ENCODE results near the gene C16orf90. TPM values are rescaled to one million over a fixed set of nuclear protein-coding genes. Genes with fewer than 3 reads are reported as not detected.

The C16orf90 gene
- total and polyA plus RNA-seq, 3 experiments from 2014 or later, result not detected

DNA sequence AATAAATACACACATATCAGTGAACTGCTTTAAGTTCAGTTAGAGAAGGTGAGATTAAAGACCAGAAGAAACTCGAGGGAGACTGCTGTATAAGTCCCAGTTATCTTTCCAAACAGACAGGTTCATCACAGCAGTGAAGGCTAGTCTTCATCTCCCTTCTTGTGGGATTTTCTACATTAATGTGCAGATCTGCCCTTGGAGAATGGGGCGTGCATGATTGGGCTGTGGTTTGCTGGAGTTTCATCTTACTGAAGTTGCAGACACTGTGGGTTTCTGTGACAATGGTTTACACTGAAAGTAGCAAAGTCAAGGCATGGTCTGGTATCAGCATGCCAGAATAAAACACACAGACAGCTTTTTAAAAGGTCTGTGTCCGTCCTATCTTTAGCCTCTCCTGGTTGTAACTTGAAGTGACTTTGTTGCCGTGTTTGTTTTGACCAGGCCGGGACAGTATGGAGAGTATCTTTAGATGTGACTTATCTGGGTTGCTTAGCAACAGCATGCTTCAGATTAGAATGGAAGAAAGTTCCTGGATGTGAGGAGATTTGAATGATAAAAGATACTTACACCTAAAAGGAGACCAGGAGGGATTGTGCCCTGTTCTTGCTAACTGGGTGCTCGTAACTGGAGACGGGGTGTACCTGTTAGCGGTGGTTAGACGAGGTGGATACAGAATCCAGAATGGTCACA, 35.7 kb downstream of the C16orf90 start:
- DNase-seq, result peak in 1 of 5 donors; percentile 62
- Histone ChIP-seq H3K9me3 (ENCODE audit: low read length) (no peaks in the 10 kb centered on the region), H3K4me3 (ENCODE audit: low read length) (peak overlapping the region; percentile 84), H3K36me3 (ENCODE audit: insufficient read depth, low read length) (no peaks in the 10 kb centered on the region), H3K4me1 (ENCODE audit: insufficient read depth, low read length) (peaks cover 56% of the 10 kb centered on the region), H3K27ac (ENCODE audit: low read depth, low read length) (peak overlapping the region; percentile 3), H3K27me3 (ENCODE audit: insufficient read depth, low read length, poor library complexity, severe bottlenecking) (no peaks in the 10 kb centered on the region)
- no peaks in the 10 kb centered on the region for H3K27me3 Mint-ChIP-seq
- peak overlapping the region; percentile 74 to 97 (median 94) for H3K4me3 Mint-ChIP-seq
- H3K4me1 Mint-ChIP-seq, result peaks cover 49 to 73% (median 59%) of the 10 kb centered on the region in 3 donors
- CTCF ChIA-PET, result interaction anchor here (0.9 to 1.2 kb wide), 2 partner anchors 59 to 305 kb away, joined by 3 read pairs; partner anchors contain the start of genes ZNF174 and ZSCAN32
- peak overlapping the region; percentile 59 to 96 (median 86) for H3K27ac Mint-ChIP-seq
- peaks cover 0 to 7% (median 2%) of the 10 kb centered on the region in 3 donors for H3K36me3 Mint-ChIP-seq
- POLR2A ChIA-PET, result no interaction called here
- no peaks in the 10 kb centered on the region for H3K9me3 Mint-ChIP-seq

GRCh38 chr16:3458852-3459361, 36.4 kb downstream of the C16orf90 start:
- Mint-ChIP-seq H3K4me3 (peak overlapping the region; percentile 74 to 97 (median 94)), H3K27ac (peak overlapping the region; percentile 59 to 96 (median 86)), H3K36me3 (peaks cover 0 to 5% (median 0%) of the 10 kb centered on the region in 3 donors), H3K9me3 (no peaks in the 10 kb centered on the region), H3K27me3 (no peaks in the 10 kb centered on the region), H3K4me1 (peaks cover 47 to 67% (median 53%) of the 10 kb centered on the region in 3 donors)
- no peaks in the 10 kb centered on the region for H3K27me3 ChIP-seq (ENCODE audit: insufficient read depth, low read length, poor library complexity, severe bottlenecking)
- H3K36me3 ChIP-seq (ENCODE audit: insufficient read depth, low read length), result no peaks in the 10 kb centered on the region
- CTCF ChIA-PET, result interaction anchor here (1.0 to 1.2 kb wide), 2 partner anchors 15 to 58 kb away, joined by 3 to 5 read pairs; partner anchors contain the start of genes NAA60, ZNF174, ZNF597 and ZSCAN32
- no peaks in the 10 kb centered on the region for H3K9me3 ChIP-seq (ENCODE audit: low read length)
- POLR2A ChIA-PET, result no interaction called here
- H3K4me1 ChIP-seq (ENCODE audit: insufficient read depth, low read length), result peaks cover 50% of the 10 kb centered on the region
- peak in 2 of 5 donors; percentile 7 to 37 for DNase-seq
- peak overlapping the region; percentile 84 for H3K4me3 ChIP-seq (ENCODE audit: low read length)
- peak overlapping the region; percentile 78 for H3K27ac ChIP-seq (ENCODE audit: low read depth, low read length)

DNA sequence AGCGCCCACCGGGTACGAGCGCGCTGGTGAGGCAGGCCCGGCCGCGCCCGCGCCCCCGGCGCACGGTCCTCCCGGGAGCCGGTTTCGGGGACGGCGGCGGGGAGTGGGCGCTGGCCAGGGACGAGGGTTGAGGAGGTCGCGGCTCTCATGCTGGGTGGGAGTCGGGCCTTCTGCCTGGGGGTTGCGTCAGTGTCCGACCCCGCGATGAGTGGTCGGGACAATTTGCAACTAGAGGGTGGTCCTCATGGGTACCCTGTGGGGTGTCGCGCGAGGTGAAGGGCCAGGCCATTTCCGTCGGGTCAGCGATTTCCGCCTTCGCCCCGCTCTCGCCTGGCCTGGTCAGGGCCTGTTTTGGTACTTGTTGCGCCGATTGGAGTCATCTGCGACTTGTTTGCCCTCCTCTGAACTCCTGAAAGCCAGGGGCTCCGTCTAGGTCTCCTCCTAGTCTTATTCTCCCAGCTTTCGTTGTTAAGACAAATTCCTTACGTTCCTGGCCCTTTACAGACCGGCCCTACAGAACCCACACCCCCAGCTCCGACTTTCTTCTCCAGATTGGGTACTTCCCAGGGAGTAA, 36.9 kb downstream of the C16orf90 start:
- peak overlapping the region; percentile 74 to 97 (median 94) for H3K4me3 Mint-ChIP-seq
- no peaks in the 10 kb centered on the region for H3K27me3 Mint-ChIP-seq
- peaks cover 45 to 61% (median 49%) of the 10 kb centered on the region in 3 donors for H3K4me1 Mint-ChIP-seq
- H3K36me3 ChIP-seq (ENCODE audit: insufficient read depth, low read length), result no peaks in the 10 kb centered on the region
- H3K4me1 ChIP-seq (ENCODE audit: insufficient read depth, low read length), result peaks cover 46% of the 10 kb centered on the region
- peak in 1 of 5 donors; percentile 26 for DNase-seq
- CTCF ChIA-PET, result interaction anchor here (1.0 to 1.2 kb wide), 2 partner anchors 15 to 58 kb away, joined by 3 to 5 read pairs; partner anchors contain the start of genes NAA60, ZNF174, ZNF597 and ZSCAN32
- peak overlapping the region; percentile 78 for H3K27ac ChIP-seq (ENCODE audit: low read depth, low read length)
- H3K4me3 ChIP-seq (ENCODE audit: low read length), result peak overlapping the region; percentile 84
- H3K27me3 ChIP-seq (ENCODE audit: insufficient read depth, low read length, poor library complexity, severe bottlenecking), result no peaks in the 10 kb centered on the region
- no peaks in the 10 kb centered on the region for H3K9me3 Mint-ChIP-seq
- peak overlapping the region; percentile 59 to 96 (median 86) for H3K27ac Mint-ChIP-seq
- no peaks in the 10 kb centered on the region for H3K9me3 ChIP-seq (ENCODE audit: low read length)
- peaks cover 0 to 3% (median 0%) of the 10 kb centered on the region in 3 donors for H3K36me3 Mint-ChIP-seq
- POLR2A ChIA-PET, result no interaction called here

GRCh38 chr16:3457434-3458252, 37.6 kb downstream of the C16orf90 start:
- POLR2A ChIA-PET, result interaction anchor here (0.9 to 1.5 kb wide), 5 partner anchors 14 to 328 kb away, joined by 3 to 10 read pairs (median 8); partner anchors contain the start of genes CLUAP1, NAA60, ZNF174 and ZNF263
- Mint-ChIP-seq H3K4me3 (peak overlapping the region; percentile 74 to 89 (median 84)), H3K27me3 (no peaks in the 10 kb centered on the region), H3K36me3 (peaks cover 0 to 3% (median 0%) of the 10 kb centered on the region in 3 donors), H3K4me1 (peaks cover 45 to 55% (median 49%) of the 10 kb centered on the region in 3 donors), H3K9me3 (no peaks in the 10 kb centered on the region), H3K27ac (peak overlapping the region; percentile 88 to 94 (median 92))
- peak; percentile 87 to 94 (median 92) for DNase-seq
- peak overlapping the region; percentile 89 for H3K4me3 ChIP-seq (ENCODE audit: low read length)
- no peaks in the 10 kb centered on the region for H3K9me3 ChIP-seq (ENCODE audit: low read length)
- H3K4me1 ChIP-seq (ENCODE audit: insufficient read depth, low read length), result peaks cover 40% of the 10 kb centered on the region
- H3K27ac ChIP-seq (ENCODE audit: low read depth, low read length), result peak overlapping the region; percentile 78
- no peaks in the 10 kb centered on the region for H3K27me3 ChIP-seq (ENCODE audit: insufficient read depth, low read length, poor library complexity, severe bottlenecking)
- H3K36me3 ChIP-seq (ENCODE audit: insufficient read depth, low read length), result no peaks in the 10 kb centered on the region
- CTCF ChIA-PET, result interaction anchor here (0.5 to 1.4 kb wide), 8 partner anchors 14 to 286 kb away, joined by 3 to 7 read pairs (median 4); partner anchors contain the start of genes CLUAP1, NAA60, ZNF174 and ZNF597

GRCh38 chr16:3454631-3455147, 40.6 kb downstream of the C16orf90 start:
- Histone ChIP-seq H3K27ac (ENCODE audit: low read depth, low read length) (no peak overlapping the region), H3K9me3 (ENCODE audit: low read length) (no peaks in the 10 kb centered on the region), H3K4me1 (ENCODE audit: insufficient read depth, low read length) (peaks cover 19% of the 10 kb centered on the region), H3K27me3 (ENCODE audit: insufficient read depth, low read length, poor library complexity, severe bottlenecking) (no peaks in the 10 kb centered on the region), H3K4me3 (ENCODE audit: low read length) (no peak overlapping the region), H3K36me3 (ENCODE audit: insufficient read depth, low read length) (no peaks in the 10 kb centered on the region)
- peaks cover 0 to 16% (median 0%) of the 10 kb centered on the region in 3 donors for H3K36me3 Mint-ChIP-seq
- H3K27me3 Mint-ChIP-seq, result no peaks in the 10 kb centered on the region
- ChIA-PET CTCF (no interaction called here), POLR2A (no interaction called here)
- no peak for DNase-seq
- peak overlapping the region in 6 of 7 donors; percentile 18 to 69 (median 44) for H3K4me3 Mint-ChIP-seq
- H3K9me3 Mint-ChIP-seq, result no peaks in the 10 kb centered on the region
- H3K27ac Mint-ChIP-seq, result peak overlapping the region in 5 of 8 donors; percentile 5 to 82 (median 42)
- H3K4me1 Mint-ChIP-seq, result peaks cover 23 to 33% (median 31%) of the 10 kb centered on the region in 3 donors

DNA sequence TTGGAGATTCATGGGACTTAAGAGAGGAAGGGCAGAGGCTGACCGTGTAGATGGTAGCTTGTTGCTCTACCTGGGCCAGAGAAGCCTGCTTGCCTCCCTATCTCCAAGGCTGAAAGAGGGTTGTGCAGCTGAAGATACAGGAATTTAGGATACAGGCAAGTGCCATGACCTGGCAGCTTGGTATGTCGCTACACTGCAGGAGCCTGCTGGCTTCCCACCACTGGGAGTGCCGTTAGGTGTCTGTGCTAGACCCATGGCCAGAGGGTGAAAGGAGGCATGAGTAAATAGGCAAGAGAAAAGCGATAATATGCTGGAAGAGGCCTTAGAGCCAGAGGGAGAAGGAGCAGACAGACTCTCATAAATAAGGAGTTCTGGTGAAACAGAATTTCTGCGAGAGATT, 41.2 kb downstream of the C16orf90 start:
- no peak overlapping the region for H3K27ac ChIP-seq (ENCODE audit: low read depth, low read length)
- CTCF ChIA-PET, result no interaction called here
- Mint-ChIP-seq H3K36me3 (peaks cover 0 to 18% (median 0%) of the 10 kb centered on the region in 3 donors), H3K27ac (peak overlapping the region in 3 of 8 donors; percentile 21 to 82 (median 68)), H3K4me3 (peak overlapping the region in 3 of 7 donors; percentile 18 to 59 (median 55)), H3K9me3 (no peaks in the 10 kb centered on the region), H3K4me1 (peaks cover 17 to 27% (median 25%) of the 10 kb centered on the region in 3 donors), H3K27me3 (no peaks in the 10 kb centered on the region)
- no peak for DNase-seq
- H3K4me1 ChIP-seq (ENCODE audit: insufficient read depth, low read length), result peaks cover 13% of the 10 kb centered on the region
- POLR2A ChIA-PET, result no interaction called here
- H3K9me3 ChIP-seq (ENCODE audit: low read length), result no peaks in the 10 kb centered on the region
- H3K4me3 ChIP-seq (ENCODE audit: low read length), result no peak overlapping the region
- H3K36me3 ChIP-seq (ENCODE audit: insufficient read depth, low read length), result no peaks in the 10 kb centered on the region
- H3K27me3 ChIP-seq (ENCODE audit: insufficient read depth, low read length, poor library complexity, severe bottlenecking), result no peaks in the 10 kb centered on the region

GRCh38 chr16:3444032-3444388, 51.3 kb downstream of the C16orf90 start:
- Histone ChIP-seq H3K27me3 (ENCODE audit: insufficient read depth, low read length, poor library complexity, severe bottlenecking) (no peaks in the 10 kb centered on the region), H3K36me3 (ENCODE audit: insufficient read depth, low read length) (no peaks in the 10 kb centered on the region), H3K4me1 (ENCODE audit: insufficient read depth, low read length) (peaks cover 10% of the 10 kb centered on the region), H3K4me3 (ENCODE audit: low read length) (peak overlapping the region; percentile 71), H3K9me3 (ENCODE audit: low read length) (no peaks in the 10 kb centered on the region), H3K27ac (ENCODE audit: low read depth, low read length) (peak overlapping the region; percentile 66)
- CTCF ChIA-PET, result interaction anchor here (0.9 to 1.8 kb wide), 6 partner anchors 13 to 285 kb away, joined by 3 to 6 read pairs (median 4); partner anchors contain the start of genes ZNF174 and ZSCAN32
- POLR2A ChIA-PET, result interaction anchor here (0.7 to 1.6 kb wide), 3 partner anchors 13 to 419 kb away, joined by 3 to 9 read pairs (median 5); no protein-coding TSS in a partner anchor
- Mint-ChIP-seq H3K27ac (peak overlapping the region; percentile 75 to 98 (median 97)), H3K9me3 (peaks cover 6 to 10% (median 8%) of the 10 kb centered on the region in 5 donors), H3K36me3 (peaks cover 14 to 52% (median 19%) of the 10 kb centered on the region in 3 donors), H3K27me3 (peaks cover 1 to 4% of the 10 kb centered on the region in 2 donors), H3K4me3 (peak overlapping the region; percentile 93 to 99 (median 97)), H3K4me1 (peaks cover 29 to 52% (median 52%) of the 10 kb centered on the region in 3 donors)
- peak in 3 of 5 donors; percentile 14 to 61 (median 31) for DNase-seq
